DOHH2 (cell line): ENCODE data around the gene PLAAT2.

ENCODE experiments used
- H3F3A ChIP-seq: fragments of 200-600 bp; sonication (generic), shearing (Covaris generic); 2 replicates; pipeline ENCODE4 v1.6.0; 2016; ENCODE audit warnings: antibody characterized with exemption, mild to moderate bottlenecking; ENCODE audit not compliant: control insufficient read depth, insufficient read depth
- H3K27ac ChIP-seq: fragments of 200-600 bp; sonication (generic); 2 replicates; pipeline ENCODE4 v1.5.1; 2014; ENCODE audit warnings: low read depth, mild to moderate bottlenecking, low read length, moderate library complexity
- H3K27me3 ChIP-seq: fragments of 200-600 bp; sonication (generic); 2 replicates; pipeline ENCODE4 v1.6.1; 2014; ENCODE audit warnings: mild to moderate bottlenecking, low read length, mixed read lengths; ENCODE audit not compliant: control insufficient read depth
- H3K36me3 ChIP-seq: fragments of 200-600 bp; sonication (generic); 2 replicates; pipeline ENCODE4 v1.6.1; 2014; ENCODE audit warnings: mild to moderate bottlenecking, low read length, moderate library complexity, mixed read lengths; ENCODE audit not compliant: control insufficient read depth
- H3K4me1 ChIP-seq: fragments of 200-600 bp; sonication (generic); 2 replicates; pipeline ENCODE4 v1.6.1; 2014; ENCODE audit warnings: mild to moderate bottlenecking, low read length, mixed read lengths; ENCODE audit not compliant: control insufficient read depth
- H3K4me2 ChIP-seq: fragments of 200-600 bp; sonication (generic); 2 replicates; pipeline ENCODE4 v1.6.0; 2014; ENCODE audit warnings: mild to moderate bottlenecking, low read length, moderate library complexity
- H3K4me3 ChIP-seq: fragments of 200-600 bp; sonication (generic); 2 replicates; pipeline ENCODE4 v1.5.1; 2014; ENCODE audit warnings: mild to moderate bottlenecking, low read length, mixed read lengths
- H3K79me2 ChIP-seq: fragments of 200-600 bp; sonication (generic); 2 replicates; pipeline ENCODE4 v1.6.1; 2014; ENCODE audit warnings: mild to moderate bottlenecking, low read length, mixed read lengths; ENCODE audit not compliant: control insufficient read depth
- H3K9me2 ChIP-seq: fragments of 200-600 bp; sonication (generic); replicated peaks from 2 replicates; pipeline ENCODE4 v1.6.1; 2014; ENCODE audit warnings: mild to moderate bottlenecking, low read length, mixed read lengths; ENCODE audit not compliant: control insufficient read depth
- H3K9me3 ChIP-seq: fragments of 200-600 bp; sonication (generic); 2 replicates; pipeline ENCODE4 v1.6.1; 2014; ENCODE audit warnings: antibody characterized with exemption, low read length, mixed read lengths; ENCODE audit not compliant: control insufficient read depth, insufficient read depth
- H4K20me1 ChIP-seq: fragments of 200-600 bp; sonication (generic); 2 replicates; pipeline ENCODE4 v1.6.0; 2014; ENCODE audit warnings: low read depth, mild to moderate bottlenecking, antibody characterized with exemption, low read length, moderate library complexity; ENCODE audit not compliant: control insufficient read depth, insufficient read depth
- EZH2phosphoT487 ChIP-seq: fragments of 200-600 bp; sonication (generic); IDR thresholded peaks from 2 replicates; pipeline ENCODE4 v1.6.1; 2017; ENCODE audit warnings: borderline replicate concordance, mild to moderate bottlenecking, antibody characterized with exemption, low read length, moderate library complexity, mixed read lengths
- TF ChIP-seq, protein P1 (sequence below): fragments of 200-600 bp; sonication (generic); IDR thresholded peaks from one replicate; pipeline ENCODE4 v1.5.1; 2014; ENCODE audit warnings: antibody characterized with exemption, mild to moderate bottlenecking, low read depth, low read length; ENCODE audit not compliant: poor library complexity, severe bottlenecking

PLAAT2 gene

DNA sequence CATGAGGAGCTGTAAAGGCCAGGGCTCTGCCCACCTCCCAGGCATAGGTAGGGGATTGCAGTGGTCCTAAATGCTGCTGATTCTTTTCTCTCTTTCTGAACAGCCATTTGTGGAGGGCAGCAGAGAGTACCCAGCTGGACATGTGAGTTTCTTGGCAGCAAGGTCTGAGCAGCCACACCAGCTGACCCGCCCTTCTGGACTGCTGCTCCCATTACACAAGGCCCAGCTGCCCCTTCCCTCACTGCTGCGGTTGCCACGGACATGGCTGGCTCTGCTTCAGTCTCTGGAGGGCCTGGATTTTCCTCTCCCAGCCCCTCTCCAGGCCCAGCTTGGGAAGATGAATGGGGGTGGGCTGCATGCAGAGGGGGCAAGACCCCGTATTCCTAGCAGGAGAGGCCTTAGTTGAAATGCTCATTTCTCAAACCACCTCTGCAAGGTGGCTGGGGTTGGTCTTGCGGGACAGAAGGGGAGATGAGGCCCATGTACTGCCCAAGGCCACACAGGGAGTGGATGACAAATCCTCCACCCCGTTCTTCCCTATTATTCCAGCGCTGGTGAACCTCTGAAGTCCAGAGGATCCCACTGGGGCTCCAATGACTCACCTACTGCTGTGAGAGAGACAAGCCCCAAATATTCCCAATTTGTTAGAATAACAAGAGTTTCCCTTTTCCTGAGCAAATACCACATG lies 52.7 kb downstream of the PLAAT2 start:
- Histone ChIP-seq H3K27me3 (0 out of 2 replicates have a peak, but pooled peaks cover 3% of the 10 kb centered on the region), H3K4me2 (no peak overlapping the region), H3K9me3 (no peaks in the 10 kb centered on the region), H3K79me2 (no peaks in the 10 kb centered on the region), H3K36me3 (no peaks in the 10 kb centered on the region), H3K4me3 (no peak overlapping the region), H3K9me2 (no peaks in the 10 kb centered on the region), H3K4me1 (no peaks in the 10 kb centered on the region), H3F3A (no peaks in the 10 kb centered on the region), H3K27ac (no peak overlapping the region), H4K20me1 (no peaks in the 10 kb centered on the region)
- TF ChIP-seq EZH2phosphoT487 = no peak
- TF ChIP-seq, protein P1, sequence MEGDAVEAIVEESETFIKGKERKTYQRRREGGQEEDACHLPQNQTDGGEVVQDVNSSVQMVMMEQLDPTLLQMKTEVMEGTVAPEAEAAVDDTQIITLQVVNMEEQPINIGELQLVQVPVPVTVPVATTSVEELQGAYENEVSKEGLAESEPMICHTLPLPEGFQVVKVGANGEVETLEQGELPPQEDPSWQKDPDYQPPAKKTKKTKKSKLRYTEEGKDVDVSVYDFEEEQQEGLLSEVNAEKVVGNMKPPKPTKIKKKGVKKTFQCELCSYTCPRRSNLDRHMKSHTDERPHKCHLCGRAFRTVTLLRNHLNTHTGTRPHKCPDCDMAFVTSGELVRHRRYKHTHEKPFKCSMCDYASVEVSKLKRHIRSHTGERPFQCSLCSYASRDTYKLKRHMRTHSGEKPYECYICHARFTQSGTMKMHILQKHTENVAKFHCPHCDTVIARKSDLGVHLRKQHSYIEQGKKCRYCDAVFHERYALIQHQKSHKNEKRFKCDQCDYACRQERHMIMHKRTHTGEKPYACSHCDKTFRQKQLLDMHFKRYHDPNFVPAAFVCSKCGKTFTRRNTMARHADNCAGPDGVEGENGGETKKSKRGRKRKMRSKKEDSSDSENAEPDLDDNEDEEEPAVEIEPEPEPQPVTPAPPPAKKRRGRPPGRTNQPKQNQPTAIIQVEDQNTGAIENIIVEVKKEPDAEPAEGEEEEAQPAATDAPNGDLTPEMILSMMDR = no peak

DNA sequence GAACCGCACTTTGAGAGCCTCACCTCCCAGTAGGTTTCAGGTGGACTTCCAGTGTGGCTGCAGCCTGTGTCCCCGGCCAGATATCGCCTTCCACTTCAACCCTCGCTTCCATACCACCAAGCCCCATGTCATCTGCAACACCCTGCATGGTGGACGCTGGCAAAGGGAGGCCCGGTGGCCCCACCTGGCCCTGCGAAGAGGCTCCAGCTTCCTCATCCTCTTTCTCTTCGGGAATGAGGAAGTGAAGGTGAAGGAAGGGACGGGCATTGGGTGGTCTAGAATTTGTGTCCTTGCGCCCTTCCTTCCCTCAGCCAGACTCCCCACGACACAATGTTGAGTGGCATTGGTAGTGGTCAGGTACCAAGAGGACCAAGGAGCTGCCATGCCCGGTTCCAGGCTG lies 54.4 kb downstream of the PLAAT2 start:
- Histone ChIP-seq H4K20me1 (no peaks in the 10 kb centered on the region), H3K4me3 (no peak overlapping the region), H3K36me3 (no peaks in the 10 kb centered on the region), H3K27ac (no peak overlapping the region), H3K9me3 (no peaks in the 10 kb centered on the region), H3K27me3 (0 out of 2 replicates have a peak, but pooled peaks cover 3% of the 10 kb centered on the region), H3K9me2 (no peaks in the 10 kb centered on the region), H3K79me2 (no peaks in the 10 kb centered on the region), H3K4me2 (no peak overlapping the region), H3K4me1 (no peaks in the 10 kb centered on the region), H3F3A (no peaks in the 10 kb centered on the region)
- TF ChIP-seq, protein P1 = no peak
- no peak for TF ChIP-seq EZH2phosphoT487

DNA sequence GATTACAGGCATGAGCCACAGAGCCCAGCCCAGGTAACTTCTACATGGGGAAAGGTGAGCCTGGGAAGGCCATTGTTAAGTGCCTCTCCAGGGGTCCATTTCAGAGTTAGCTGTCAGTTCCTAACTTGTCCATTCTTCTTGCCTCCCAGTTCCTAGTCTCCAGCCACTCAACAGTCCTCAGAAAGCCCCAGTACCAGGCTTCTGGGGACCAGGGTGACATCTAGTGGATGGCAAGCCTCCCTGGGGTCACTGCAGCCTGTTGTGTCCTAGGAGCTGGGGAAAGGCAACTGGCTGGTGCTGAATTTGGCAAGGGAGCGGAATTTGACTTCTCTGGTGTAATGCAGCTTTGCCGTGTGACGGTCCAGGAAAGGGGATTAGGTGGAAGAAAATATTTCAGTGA lies 55.2 kb downstream of the PLAAT2 start:
- TF ChIP-seq, protein P1 = peak; percentile 39
- no peak for TF ChIP-seq EZH2phosphoT487
- H3K27ac ChIP-seq = no peak overlapping the region
- no peaks in the 10 kb centered on the region for H4K20me1 ChIP-seq
- H3K36me3 ChIP-seq = no peaks in the 10 kb centered on the region
- no peaks in the 10 kb centered on the region for H3F3A ChIP-seq
- H3K4me1 ChIP-seq = no peaks in the 10 kb centered on the region
- no peak overlapping the region for H3K4me2 ChIP-seq
- no peaks in the 10 kb centered on the region for H3K79me2 ChIP-seq
- 0 out of 2 replicates have a peak, but pooled peaks cover 3% of the 10 kb centered on the region for H3K27me3 ChIP-seq
- no peak overlapping the region for H3K4me3 ChIP-seq
- no peaks in the 10 kb centered on the region for H3K9me3 ChIP-seq
- H3K9me2 ChIP-seq = no peaks in the 10 kb centered on the region
